Mucosa of descending colon (tissue), 3 donors: Measurements from ENCODE around the gene KCNJ6. TPM values are rescaled to one million over a fixed set of nuclear protein-coding genes. Genes with fewer than 3 reads are reported as not detected.

Source experiments
- ATAC-seq: fragments of 200-7000 bp; cut with Tn5 transposase; one replicate; pipeline ENCODE4 v1.9.1; 2020; ENCODE audit warnings: mild to moderate bottlenecking, moderate library complexity
- DNase-seq, 3 donors: peaks; one replicate each; pipeline ENCODE4 v3.0.0-alpha.2; 2020
- H3K36me3 ChIP-seq: fragments of 200-600 bp; one replicate; pipeline ENCODE4 v1.8.0; 2021; ENCODE audit warnings: low read depth, mild to moderate bottlenecking
- H3K4me1 ChIP-seq: fragments of 200-600 bp; one replicate; pipeline ENCODE4 v1.8.0; 2021; ENCODE audit warnings: low read depth, mild to moderate bottlenecking
- H3K4me3 ChIP-seq: fragments of 200-600 bp; one replicate; pipeline ENCODE4 v1.8.0; 2021; ENCODE audit warnings: mild to moderate bottlenecking
- H3K9me3 ChIP-seq: fragments of 200-600 bp; one replicate; pipeline ENCODE4 v1.8.0; 2021; ENCODE audit warnings: mild to moderate bottlenecking
- intact Hi-C, 2 donors: fragments of 100-400 bp; cut with DNase I in 1 of 2; cut with micrococcal nuclease in 1 of 2; formaldehyde crosslinking; loops; one replicate each; pipeline versions ENCODE4 v1.11.0 to v1.11.1; 2022; cut with DNase I, micrococcal nuclease
- total RNA-seq, 3 donors: library from RNA; stranded (reverse); fragmentation: NEBNext Ultra II Directional in 2 of 3; extraction: Animal tissue kit (Norgen Biotek cat#: 25700) in 2 of 3; gene quantifications; one replicate each; pipeline versions ENCODE4 v1.2.1 to v1.2.4, GENCODE V29; 2021 to 2023
- TF ChIP-seq, protein P1 (sequence below): fragments of 200-600 bp; IDR thresholded peaks from one replicate; pipeline ENCODE4 v1.8.0; 2022; ENCODE audit warnings: antibody characterized with exemption, mild to moderate bottlenecking
- donor health status: DM: no; HTN: no; CAD: no; lungs with moderate emphysema.
- donor health status: DM: no; HTN: no; CAD: no.
- donor health status: DM: no; HTN: yes; CAD: no.

The KCNJ6 gene
- total RNA-seq, 3 donors from 2014 or later: 0.09 to 0.19 (median 0.14) TPM

DNA sequence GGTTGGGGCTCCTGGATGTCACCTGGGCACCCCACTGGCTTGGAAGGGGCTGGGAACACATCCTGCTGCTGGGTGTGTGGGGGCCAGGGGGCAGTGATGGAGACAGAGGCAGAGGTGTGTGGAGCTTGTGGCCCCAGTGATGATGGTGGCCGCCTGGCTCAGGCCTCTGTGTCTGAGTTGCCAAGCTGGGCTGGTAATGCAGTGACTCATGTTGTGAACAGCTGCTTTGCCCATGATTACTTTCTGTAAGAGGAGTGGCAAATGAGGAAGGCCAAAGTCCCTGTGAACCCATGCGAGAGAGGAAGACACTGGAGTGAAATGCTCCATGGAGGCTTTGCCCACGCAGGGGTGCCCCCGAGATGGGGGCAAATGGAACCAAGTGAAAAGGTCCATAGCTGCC lies 86.8 kb downstream of the KCNJ6 start:
- TF ChIP-seq, protein P1, sequence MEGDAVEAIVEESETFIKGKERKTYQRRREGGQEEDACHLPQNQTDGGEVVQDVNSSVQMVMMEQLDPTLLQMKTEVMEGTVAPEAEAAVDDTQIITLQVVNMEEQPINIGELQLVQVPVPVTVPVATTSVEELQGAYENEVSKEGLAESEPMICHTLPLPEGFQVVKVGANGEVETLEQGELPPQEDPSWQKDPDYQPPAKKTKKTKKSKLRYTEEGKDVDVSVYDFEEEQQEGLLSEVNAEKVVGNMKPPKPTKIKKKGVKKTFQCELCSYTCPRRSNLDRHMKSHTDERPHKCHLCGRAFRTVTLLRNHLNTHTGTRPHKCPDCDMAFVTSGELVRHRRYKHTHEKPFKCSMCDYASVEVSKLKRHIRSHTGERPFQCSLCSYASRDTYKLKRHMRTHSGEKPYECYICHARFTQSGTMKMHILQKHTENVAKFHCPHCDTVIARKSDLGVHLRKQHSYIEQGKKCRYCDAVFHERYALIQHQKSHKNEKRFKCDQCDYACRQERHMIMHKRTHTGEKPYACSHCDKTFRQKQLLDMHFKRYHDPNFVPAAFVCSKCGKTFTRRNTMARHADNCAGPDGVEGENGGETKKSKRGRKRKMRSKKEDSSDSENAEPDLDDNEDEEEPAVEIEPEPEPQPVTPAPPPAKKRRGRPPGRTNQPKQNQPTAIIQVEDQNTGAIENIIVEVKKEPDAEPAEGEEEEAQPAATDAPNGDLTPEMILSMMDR: no peak
- ATAC-seq: peak; percentile 92
- Histone ChIP-seq H3K4me3 (no peak overlapping the region), H3K4me1 (peaks cover 27% of the 10 kb centered on the region), H3K9me3 (no peaks in the 10 kb centered on the region), H3K36me3 (no peaks in the 10 kb centered on the region)
- DNase-seq: peak; percentile 67 to 79 (median 72)
- intact Hi-C loops: no loop called here

DNA sequence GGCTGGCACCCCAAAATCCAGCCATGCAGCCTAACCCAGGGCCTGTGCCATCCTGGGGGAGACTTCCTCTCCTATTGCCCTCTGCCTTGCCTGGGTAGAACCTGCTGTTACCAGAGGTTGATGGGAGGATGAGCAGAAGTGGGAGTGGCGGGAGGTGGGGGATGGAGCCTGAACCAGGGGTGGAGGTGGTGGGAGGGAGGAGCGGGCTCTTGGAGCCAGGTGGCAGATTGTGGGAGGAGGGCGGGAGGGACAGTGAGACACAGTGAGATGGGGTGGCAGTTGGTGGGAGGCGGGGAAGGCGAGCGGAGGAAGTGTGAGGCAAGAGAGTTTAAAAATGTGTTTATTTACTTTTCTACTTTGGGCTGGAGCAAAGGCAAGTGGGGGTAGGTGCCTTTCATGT lies 87.3 kb downstream of the KCNJ6 start:
- DNase-seq: peak; percentile 38 to 70 (median 48)
- Histone ChIP-seq H3K4me1 (peaks cover 27% of the 10 kb centered on the region), H3K9me3 (no peaks in the 10 kb centered on the region), H3K4me3 (no peak overlapping the region), H3K36me3 (no peaks in the 10 kb centered on the region)
- intact Hi-C loops: no loop called here
- ATAC-seq: peak; percentile 53
- TF ChIP-seq, protein P1: no peak

DNA sequence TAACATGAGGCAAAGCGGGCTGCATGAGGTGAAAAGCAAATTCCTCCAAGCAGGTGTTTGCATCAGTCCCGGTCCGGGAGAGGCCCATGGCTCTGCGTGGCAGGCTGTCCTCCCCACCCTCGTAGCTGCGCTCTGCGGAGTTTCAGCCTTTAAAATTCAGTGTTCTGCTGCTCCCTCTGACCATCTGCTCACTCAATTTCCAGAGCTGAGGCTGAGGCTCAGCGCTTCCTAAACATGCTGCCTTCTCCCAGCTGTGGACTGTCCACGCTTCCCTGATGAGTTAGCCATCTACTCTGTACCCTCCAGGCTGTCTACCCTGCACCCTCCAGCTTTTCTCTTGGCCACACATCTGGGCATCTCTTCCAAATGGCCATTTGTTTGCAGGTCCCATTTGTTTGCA lies 87.7 kb downstream of the KCNJ6 start:
- no peak for ATAC-seq
- Histone ChIP-seq H3K36me3 (no peaks in the 10 kb centered on the region), H3K4me1 (peaks cover 27% of the 10 kb centered on the region), H3K9me3 (no peaks in the 10 kb centered on the region), H3K4me3 (no peak overlapping the region)
- no peak for DNase-seq
- TF ChIP-seq, protein P1: no peak
- intact Hi-C loops: no loop called here

DNA sequence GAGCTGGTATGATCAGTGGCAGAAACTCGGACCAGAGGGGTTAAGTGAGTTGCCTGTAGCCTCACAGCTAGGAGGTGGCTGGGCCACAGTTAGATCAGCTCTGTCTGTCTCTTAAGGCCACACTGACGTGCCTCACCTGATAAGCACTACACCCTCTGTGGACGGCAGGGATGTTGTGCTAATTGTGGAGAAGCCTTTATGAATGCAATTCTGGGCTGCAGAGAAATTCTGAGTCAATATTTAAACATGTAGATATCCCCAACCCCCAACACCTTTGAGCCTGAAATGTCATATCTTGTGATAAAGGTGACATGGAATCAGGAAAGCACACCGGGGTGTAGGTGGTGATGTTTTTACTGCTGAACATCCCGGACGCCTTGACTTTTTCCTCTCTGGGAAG lies 88.3 kb downstream of the KCNJ6 start:
- Histone ChIP-seq H3K9me3 (no peaks in the 10 kb centered on the region), H3K4me1 (peaks cover 27% of the 10 kb centered on the region), H3K4me3 (no peak overlapping the region), H3K36me3 (no peaks in the 10 kb centered on the region)
- TF ChIP-seq, protein P1: no peak
- intact Hi-C loops: no loop called here
- ATAC-seq (peak; percentile 71), DNase-seq (peak in 2 of 3 donors; percentile 28 to 46)

DNA sequence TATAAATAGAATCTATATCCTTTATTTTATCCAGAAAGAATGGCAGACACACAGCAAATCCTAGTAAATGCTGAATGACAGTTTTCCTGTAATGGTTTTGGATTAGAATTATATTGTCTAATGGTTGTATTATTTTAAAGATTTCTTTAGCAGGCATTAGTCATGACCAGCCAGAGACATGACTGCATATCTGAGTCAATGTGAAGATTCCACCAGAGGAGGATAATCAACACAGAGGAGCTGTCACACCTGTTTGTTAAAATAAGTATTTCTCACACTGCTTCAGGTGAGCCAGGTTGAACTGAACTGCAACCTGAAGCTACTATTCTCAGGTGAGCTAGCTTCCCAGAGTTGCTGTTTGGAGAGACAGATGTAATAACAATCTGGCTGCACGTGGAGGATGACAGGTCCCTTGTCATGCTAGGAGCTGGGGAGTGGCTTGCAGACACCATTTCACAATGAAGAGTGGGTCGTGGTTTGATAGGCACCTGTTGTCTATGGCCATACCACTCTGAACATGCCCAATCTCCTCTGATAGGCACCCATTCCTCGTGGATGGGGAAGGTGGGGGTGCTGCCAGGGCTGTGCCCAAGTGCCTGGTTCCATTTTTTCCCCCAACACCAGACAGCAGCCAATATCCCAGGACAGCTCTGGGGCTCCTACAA lies 94.3 kb downstream of the KCNJ6 start:
- ATAC-seq: no peak
- Histone ChIP-seq H3K4me1 (no peaks in the 10 kb centered on the region), H3K36me3 (no peaks in the 10 kb centered on the region), H3K4me3 (no peak overlapping the region), H3K9me3 (no peaks in the 10 kb centered on the region)
- intact Hi-C loops: no loop called here
- no peak for DNase-seq
- TF ChIP-seq, protein P1: no peak

DNA sequence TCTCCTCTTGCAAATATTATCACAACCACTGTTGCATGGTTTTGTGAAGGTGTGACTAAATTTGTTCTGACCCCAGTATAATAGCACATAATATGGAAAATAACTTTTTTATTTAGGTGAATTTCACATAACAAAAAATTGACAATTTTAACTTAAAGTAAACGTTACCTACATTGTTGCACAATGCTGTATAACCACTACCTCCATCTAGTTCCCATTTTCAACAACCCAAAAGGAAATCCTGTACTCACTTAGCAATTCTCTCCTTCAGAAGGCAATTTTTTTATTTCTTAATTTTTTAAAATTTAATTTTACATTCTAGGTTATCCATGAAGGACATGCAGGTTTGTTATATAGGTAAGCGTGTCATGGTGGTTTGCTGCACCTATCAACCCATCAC lies 95.2 kb downstream of the KCNJ6 start:
- no peak overlapping the region for H3K4me3 ChIP-seq
- no peaks in the 10 kb centered on the region for H3K36me3 ChIP-seq
- TF ChIP-seq, protein P1: no peak
- DNase-seq (no peak), ATAC-seq (no peak)
- H3K9me3 ChIP-seq: no peaks in the 10 kb centered on the region
- intact Hi-C loops: no loop called here
- H3K4me1 ChIP-seq: no peaks in the 10 kb centered on the region
